ENCODE measurements around the gene CAPN12.

GRCh38 chr19:38710928-38711725, 33.1 kb downstream of the CAPN12 start:
- TF ChIP-seq REST (IDR thresholded peaks at IDR 0.05; ENCODE audit: insufficient read depth in 1 of 2, low read depth in 2 of 2, low read length in 2 of 2), result no peak
- no peak for TF ChIP-seq TAF1 (IDR thresholded peaks at IDR 0.05; ENCODE audit: borderline replicate concordance, insufficient read depth, low read length)
- no peak for TF ChIP-seq POLR2AphosphoS5 (IDR thresholded peaks at IDR 0.05; ENCODE audit: low read depth, low read length)
- no peak for TF ChIP-seq SIN3A (IDR thresholded peaks at IDR 0.05; ENCODE audit: borderline replicate concordance, insufficient read depth, low read length)
- TF ChIP-seq FOXP2 (optimal IDR thresholded peaks at IDR 0.05; ENCODE audit: borderline replicate concordance, extremely low read depth, extremely low read length, insufficient read depth), result no peak

All from PFSK-1 (cell line).